Measurements from ENCODE around the gene CDKN2AIPNL. TPM values are rescaled to one million over a fixed set of nuclear protein-coding genes. Genes with fewer than 3 reads are reported as not detected.

CDKN2AIPNL gene
- total and polyA plus RNA-seq, 2 of the 4 experiments (the other 2 are of a cell fraction), result 14.0 to 18.1 TPM

DNA sequence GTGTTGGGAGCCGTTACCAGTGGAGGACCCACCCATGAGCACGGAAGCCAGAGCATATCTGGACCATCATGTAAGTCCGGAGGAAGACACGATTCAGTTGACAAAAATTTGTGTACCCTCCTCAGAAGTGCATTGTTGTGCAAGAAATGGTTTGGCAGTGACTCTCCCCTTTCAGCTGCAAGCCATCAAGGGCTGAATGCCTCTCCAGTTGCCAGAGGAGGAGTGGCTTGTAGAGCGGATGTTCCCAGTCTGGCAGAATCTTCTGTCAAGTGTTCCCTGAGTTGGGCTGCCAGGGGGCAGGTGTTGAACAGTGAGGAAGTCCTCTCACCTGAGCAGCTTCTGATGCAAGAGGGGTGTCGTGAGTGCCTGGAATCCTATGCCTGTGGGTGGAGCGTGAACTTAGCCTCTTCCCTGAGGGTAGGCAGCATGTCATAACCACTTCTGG is 27.6 kb upstream of the CDKN2AIPNL start:
- peak overlapping the region; percentile 66; the same call in 1 of the 2 replicates for H3K18ac ChIP-seq (ENCODE audit: low read depth, low read length)
- H2AFZ ChIP-seq (replicated peaks; ENCODE audit: low read length, poor library complexity), result peak overlapping the region; percentile 84
- WGBS, 2 experiments (ENCODE audit: extremely low coverage in 2 of 2, insufficient read length in 1 of 2), result 0% methylated on average over 2 of the region's 7 CpGs; no CpG with 5 or more reads in 1 of the 2 experiments
- H4K20me1 ChIP-seq (ENCODE audit: insufficient read depth, low read length), result no peaks in the 10 kb centered on the region
- H2BK20ac ChIP-seq (ENCODE audit: low read depth, low read length), result peak overlapping the region; percentile 98
- peak overlapping the region; percentile 91 for H2BK15ac ChIP-seq (ENCODE audit: low read depth, low read length)
- ChIA-PET CTCF (interaction anchor here (0.6 to 1.3 kb wide), 2 partner anchors 12 to 28 kb away, joined by 3 to 5 read pairs; partner anchors contain the start of gene CDKN2AIPNL), POLR2A (ENCODE audit: unreplicated experiment) (interaction anchor here (0.6 kb wide), 1 partner anchor 74 kb away, joined by 3 read pairs; no protein-coding TSS in a partner anchor)
- no peaks in the 10 kb centered on the region for H3K27me3 ChIP-seq (ENCODE audit: control insufficient read depth, insufficient read depth, low read length)
- H4K91ac ChIP-seq (ENCODE audit: insufficient read depth, low read depth, low read length), result peak overlapping the region; percentile 92
- dilution Hi-C loops (cut with HindIII; ENCODE audit: low sequenced_read_pairs, unreplicated experiment), result no loop called here
- in situ Hi-C loops (cut with MboI; ENCODE audit: low sequenced_read_pairs), result no loop called here
- H4K5ac ChIP-seq (ENCODE audit: low read depth, low read length), result peak overlapping the region; percentile 66
- no TSS peak for BruUV-seq (replicated peaks)
- H3K9me1 ChIP-seq (ENCODE audit: insufficient read depth, low read length), result peaks cover 27% of the 10 kb centered on the region
- H2AK5ac ChIP-seq (ENCODE audit: low read depth, low read length), result peak overlapping the region; percentile 100
- ATAC-seq (ENCODE audit: low read depth) (peak; percentile 64), DNase-seq (peak; percentile 98)
- H3K14ac ChIP-seq (replicated peaks; ENCODE audit: low read depth, low read length), result peak overlapping the region; percentile 98
- H3K4ac ChIP-seq (ENCODE audit: low read depth, low read length), result peak overlapping the region; percentile 99
- H3K36me3 ChIP-seq (ENCODE audit: control insufficient read depth, insufficient read depth, low read length), result no peaks in the 10 kb centered on the region
- intact Hi-C loops (cut with micrococcal nuclease), result loop anchor here (1.0 to 2.0 kb wide), 3 partner anchors 28 to 87 kb away; no protein-coding TSS in a partner anchor
- peak overlapping the region; percentile 95 for H3K23ac ChIP-seq (ENCODE audit: low read depth, low read length)
- peak overlapping the region; percentile 59 to 92 for H4K8ac ChIP-seq (ENCODE audit: low read depth in 2 of 2, low read length in 2 of 2)
- H2BK120ac ChIP-seq (ENCODE audit: low read depth, low read length), result peak overlapping the region; percentile 98
- H3K56ac ChIP-seq (ENCODE audit: extremely low read depth, insufficient read depth, low read length), result peak overlapping the region; percentile 56; the same call in 1 of the 2 replicates
- peak overlapping the region; percentile 88 for H3K27ac ChIP-seq (ENCODE audit: insufficient read depth, low read length)
- H3K4me3 ChIP-seq (ENCODE audit: insufficient read depth, low read depth, low read length), result no peak overlapping the region
- peaks cover 31% of the 10 kb centered on the region for H3K4me1 ChIP-seq (ENCODE audit: control insufficient read depth, insufficient read depth, low read length)
- peak overlapping the region; percentile 47 for H3K4me2 ChIP-seq (ENCODE audit: low read depth, low read length)
- peak overlapping the region; percentile 99 for H2AK9ac ChIP-seq (replicated peaks; ENCODE audit: low read depth, low read length, poor library complexity)
- no peak overlapping the region for H3K9ac ChIP-seq (ENCODE audit: low read depth, low read length)
- H3K79me1 ChIP-seq (ENCODE audit: low read depth in 1 of 2, low read length in 2 of 2), result peaks cover 0 to 18% of the 10 kb centered on the region in 2 experiments; a peak in 2 of 4 replicates
- no peaks in the 10 kb centered on the region for H3K9me3 ChIP-seq (ENCODE audit: control insufficient read depth, insufficient read depth, low read length)
- H2BK5ac ChIP-seq (ENCODE audit: low read depth, low read length, poor library complexity, severe bottlenecking), result peak overlapping the region; percentile 96
- TF ChIP-seq BHLHE40 (IDR thresholded peaks at IDR 0.05; ENCODE audit: low read depth, low read length) (peak; percentile 25; the same call in 1 of the 2 replicates), CHD1 (IDR thresholded peaks at IDR 0.05; ENCODE audit: low read depth, low read length) (no peak), MAZ (IDR thresholded peaks at IDR 0.05; ENCODE audit: borderline replicate concordance, low read depth, low read length) (peak; percentile 56; the same call in 1 of the 2 replicates), RFX5 (IDR thresholded peaks at IDR 0.05; ENCODE audit: low read depth, low read length) (no peak), SMC3 (IDR thresholded peaks at IDR 0.05; ENCODE audit: low read depth, low read length) (no peak), RAD21 (IDR thresholded peaks at IDR 0.05; ENCODE audit: low read length) (peak; percentile 35), MAFK (IDR thresholded peaks at IDR 0.05; ENCODE audit: low read depth, low read length) (peak; percentile 22; the same call in 1 of the 2 replicates), FOS (IDR thresholded peaks at IDR 0.05; ENCODE audit: low read depth, low read length) (peak; percentile 72), USF2 (IDR thresholded peaks at IDR 0.05; ENCODE audit: low read depth, low read length) (no peak), ELK1 (IDR thresholded peaks at IDR 0.05; ENCODE audit: borderline replicate concordance, low read depth, low read length) (no peak), MXI1 (IDR thresholded peaks at IDR 0.05; ENCODE audit: borderline replicate concordance, low read depth, low read length) (peak; percentile 35; the same call in 1 of the 2 replicates), CEBPB (IDR thresholded peaks at IDR 0.05; ENCODE audit: low read depth, low read length) (peak; percentile 100), NFE2L2 (IDR thresholded peaks at IDR 0.05; ENCODE audit: low read depth, low read length) (peak; percentile 2; the same call in 1 of the 2 replicates)
- TF ChIP-seq, protein P1, sequence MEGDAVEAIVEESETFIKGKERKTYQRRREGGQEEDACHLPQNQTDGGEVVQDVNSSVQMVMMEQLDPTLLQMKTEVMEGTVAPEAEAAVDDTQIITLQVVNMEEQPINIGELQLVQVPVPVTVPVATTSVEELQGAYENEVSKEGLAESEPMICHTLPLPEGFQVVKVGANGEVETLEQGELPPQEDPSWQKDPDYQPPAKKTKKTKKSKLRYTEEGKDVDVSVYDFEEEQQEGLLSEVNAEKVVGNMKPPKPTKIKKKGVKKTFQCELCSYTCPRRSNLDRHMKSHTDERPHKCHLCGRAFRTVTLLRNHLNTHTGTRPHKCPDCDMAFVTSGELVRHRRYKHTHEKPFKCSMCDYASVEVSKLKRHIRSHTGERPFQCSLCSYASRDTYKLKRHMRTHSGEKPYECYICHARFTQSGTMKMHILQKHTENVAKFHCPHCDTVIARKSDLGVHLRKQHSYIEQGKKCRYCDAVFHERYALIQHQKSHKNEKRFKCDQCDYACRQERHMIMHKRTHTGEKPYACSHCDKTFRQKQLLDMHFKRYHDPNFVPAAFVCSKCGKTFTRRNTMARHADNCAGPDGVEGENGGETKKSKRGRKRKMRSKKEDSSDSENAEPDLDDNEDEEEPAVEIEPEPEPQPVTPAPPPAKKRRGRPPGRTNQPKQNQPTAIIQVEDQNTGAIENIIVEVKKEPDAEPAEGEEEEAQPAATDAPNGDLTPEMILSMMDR (conservative IDR thresholded peaks at IDR 0.05; ENCODE audit: low read depth, low read length), result 0 out of 2 replicates have a peak, but pooled peaks have one; percentile 7
